Sigmoid colon (tissue), 7 donors: ENCODE results near the gene FIBCD1. TPM values are rescaled to one million over a fixed set of nuclear protein-coding genes. Genes with fewer than 3 reads are reported as not detected.

Source experiments
- DNase-seq: peaks from one replicate; pipeline ENCODE4 v3.0.0-alpha.2; 2019
- H3K27ac ChIP-seq, 4 donors: fragments of 200-600 bp; sonication (generic); one replicate each; pipeline ENCODE4 v1.5.1; 2016 to 2019; ENCODE audit warnings: mild to moderate bottlenecking in 1 of 4
- H3K27me3 ChIP-seq, 3 donors: fragments of 200-600 bp; sonication (generic); one replicate each; pipeline ENCODE4 v1.5.1; 2019; ENCODE audit warnings: mild to moderate bottlenecking in 1 of 3
- H3K36me3 ChIP-seq, 4 donors: fragments of 200-600 bp; sonication (generic); one replicate each; pipeline ENCODE4 v1.5.1; 2016 to 2019
- H3K4me1 ChIP-seq, 4 donors: fragments of 200-600 bp; sonication (generic); one replicate each; pipeline ENCODE4 v1.5.1; 2017 to 2019
- H3K4me3 ChIP-seq, 4 donors: fragments of 200-600 bp; sonication (generic); one replicate each; pipeline ENCODE4 v1.5.1; 2017 to 2019; ENCODE audit warnings: mild to moderate bottlenecking in 2 of 4, moderate library complexity in 1 of 4
- H3K9me3 ChIP-seq, 4 donors: fragments of 200-600 bp in 3 of 4; sonication (generic) in 3 of 4; one replicate each; pipeline versions ENCODE4 v1.5.1 to v1.6.1; 2013 to 2019
- CTCF ChIP-seq, 4 experiments: fragments of 450-650 bp in 3 of 4; fragments of 200-600 bp in 1 of 4; IDR thresholded peaks; one replicate each; pipeline ENCODE4 v1.5.1; 2016 to 2019; ENCODE audit warnings: antibody characterized with exemption in 4 of 4, mild to moderate bottlenecking in 3 of 4, moderate library complexity in 2 of 4
- EP300 ChIP-seq, 4 donors: sonication (generic); formaldehyde crosslinking; IDR thresholded peaks; one replicate each; pipeline ENCODE4 v1.6.1; 2017; ENCODE audit warnings: antibody characterized with exemption in 4 of 4
- POLR2A ChIP-seq, 2 donors: fragments of 450-650 bp; IDR thresholded peaks; one replicate each; pipeline ENCODE4 v1.6.1; 2016; ENCODE audit warnings: antibody characterized with exemption in 2 of 2, mild to moderate bottlenecking in 2 of 2, moderate library complexity in 2 of 2
- POLR2AphosphoS5 ChIP-seq, 4 donors: sonication (generic); formaldehyde crosslinking; IDR thresholded peaks; one replicate each; pipeline ENCODE4 v1.6.1; 2017; ENCODE audit warnings: antibody characterized with exemption in 4 of 4
- WGBS, 2 donors: extraction: QIAGEN DNeasy Blood & Tissue Kit; methylation state at CpG; one replicate each; pipeline ENCODE4 v1.1.7; 2013; 5-methylcytosine and 5-hydroxymethylcytosine counted together
- intact Hi-C: fragments of 100-400 bp; cut with DNase I; formaldehyde crosslinking; loops from one replicate; pipeline ENCODE4 v1.15.1; 2023
- polyA plus RNA-seq, 3 donors: library from polyadenylated mRNA; stranded (reverse); fragments of 200-250 nt; gene quantifications; one replicate each; pipeline ENCODE4 v1.2.3, GENCODE V29; 2013
- total RNA-seq, 4 donors: library from RNA; depleted of rRNA; stranded (reverse); fragments of >200 nt; gene quantifications; one replicate each; pipeline ENCODE4 v1.1.0, GENCODE V29; 2016
- donor health status: healthy with polysubstance abuse.
- donor health status: Bipolar disorder and iron deficiency.
- donor health status: healthy.

FIBCD1 gene
- total and polyA plus RNA-seq, 7 donors, result 0.36 to 11.9 (median 10.6) TPM; not detected in 3

GRCh38 chr9:130952065-130952762, 13.2 kb upstream of the FIBCD1 start:
- no peak for TF ChIP-seq POLR2AphosphoS5 (IDR thresholded peaks at IDR 0.05)
- TF ChIP-seq CTCF (IDR thresholded peaks at IDR 0.05), result no peak
- no peak for TF ChIP-seq EP300 (IDR thresholded peaks at IDR 0.05)
- no peak for TF ChIP-seq POLR2A (IDR thresholded peaks at IDR 0.05)
- 45 to 73% methylated on average over 6 of the region's 6 CpGs for WGBS, 2 donors
- DNase-seq, result no peak
- Histone ChIP-seq H3K27ac (no peak overlapping the region), H3K36me3 (no peaks in the 10 kb centered on the region), H3K4me3 (no peak overlapping the region), H3K9me3 (no peaks in the 10 kb centered on the region), H3K27me3 (peaks cover 2 to 14% (median 8%) of the 10 kb centered on the region in 3 donors), H3K4me1 (no peaks in the 10 kb centered on the region)
- intact Hi-C loops, result no loop called here

- H3K4me1 ChIP-seq, result no peaks in the 10 kb centered on the region
- no peak for TF ChIP-seq EP300 (IDR thresholded peaks at IDR 0.05)
- TF ChIP-seq POLR2A (IDR thresholded peaks at IDR 0.05), result no peak
- no peak for TF ChIP-seq POLR2AphosphoS5 (IDR thresholded peaks at IDR 0.05)
- TF ChIP-seq CTCF (IDR thresholded peaks at IDR 0.05), result no peak
- H3K4me3 ChIP-seq, result no peak overlapping the region
- peaks cover 0 to 6% (median 2%) of the 10 kb centered on the region in 3 donors for H3K27me3 ChIP-seq
- no peaks in the 10 kb centered on the region for H3K9me3 ChIP-seq
- no peak for DNase-seq
- no peak overlapping the region for H3K27ac ChIP-seq
- H3K36me3 ChIP-seq, result no peaks in the 10 kb centered on the region
- 7 to 65% methylated on average over 1 of the region's 1 CpG for WGBS, 2 donors
- intact Hi-C loops, result no loop called here
Observed at GRCh38 chr9:130950039-130950311, 10.9 kb upstream of the FIBCD1 start.

GRCh38 chr9:130949188-130950038, 10.4 kb upstream of the FIBCD1 start:
- DNase-seq, result no peak
- 72 to 83% methylated on average over 8 of the region's 8 CpGs for WGBS, 2 donors
- H3K4me1 ChIP-seq, result no peaks in the 10 kb centered on the region
- intact Hi-C loops, result no loop called here
- peaks cover 0 to 6% (median 2%) of the 10 kb centered on the region in 3 donors for H3K27me3 ChIP-seq
- H3K27ac ChIP-seq, result no peak overlapping the region
- H3K4me3 ChIP-seq, result no peak overlapping the region
- TF ChIP-seq POLR2AphosphoS5 (IDR thresholded peaks at IDR 0.05) (no peak), POLR2A (IDR thresholded peaks at IDR 0.05) (no peak), EP300 (IDR thresholded peaks at IDR 0.05) (no peak), CTCF (IDR thresholded peaks at IDR 0.05) (no peak)
- H3K36me3 ChIP-seq, result no peaks in the 10 kb centered on the region
- no peaks in the 10 kb centered on the region for H3K9me3 ChIP-seq

GRCh38 chr9:130948266-130948665, 9.2 kb upstream of the FIBCD1 start:
- TF ChIP-seq POLR2AphosphoS5 (IDR thresholded peaks at IDR 0.05), result no peak
- no peak for TF ChIP-seq EP300 (IDR thresholded peaks at IDR 0.05)
- no peak for TF ChIP-seq CTCF (IDR thresholded peaks at IDR 0.05)
- TF ChIP-seq POLR2A (IDR thresholded peaks at IDR 0.05), result no peak
- DNase-seq, result no peak
- WGBS, 2 donors, result 71 to 92% methylated on average over 8 of the region's 8 CpGs
- Histone ChIP-seq H3K27ac (no peak overlapping the region), H3K4me3 (no peak overlapping the region), H3K4me1 (no peaks in the 10 kb centered on the region), H3K9me3 (no peaks in the 10 kb centered on the region), H3K27me3 (peaks cover 0 to 6% (median 2%) of the 10 kb centered on the region in 3 donors), H3K36me3 (no peaks in the 10 kb centered on the region)
- intact Hi-C loops, result no loop called here
